HL-60 (cell line): ENCODE data around the gene ZPR1.

ENCODE experiments used
- DNase-seq, 2 experiments: peaks; one replicate each; pipeline ENCODE4 v3.0.0-alpha.2; 2010 to 2020; ENCODE audit warnings: low read depth in 1 of 2, low spot score in 1 of 2
- H3K27ac ChIP-seq: fragments of 250-450 bp; sonication (Bioruptor Pico); replicated peaks from 2 replicates; pipeline ENCODE4 v1.5.1; 2020; ENCODE audit warnings: mild to moderate bottlenecking, moderate library complexity
- H3K27me3 ChIP-seq: fragments of 250-450 bp; sonication (Bioruptor Pico); 2 replicates; pipeline ENCODE4 v1.5.1; 2021; ENCODE audit warnings: mild to moderate bottlenecking, moderate library complexity; ENCODE audit not compliant: insufficient read depth, poor library complexity, severe bottlenecking
- H3K4me3 ChIP-seq: replicated peaks from 2 replicates; pipeline ENCODE4 v1.5.1; 2011; ENCODE audit warnings: mild to moderate bottlenecking, control low read depth, low read length; ENCODE audit not compliant: insufficient read depth
- CTCF ChIP-seq: IDR thresholded peaks from one replicate; pipeline ENCODE4 v1.5.1; 2011; ENCODE audit warnings: low read length, control low read depth, inconsistent platforms; ENCODE audit not compliant: insufficient read depth
- GABPA ChIP-seq: IDR thresholded peaks from 2 replicates; pipeline ENCODE4 v1.6.1; 2012; ENCODE audit warnings: low read depth
- POLR2AphosphoS5 ChIP-seq: IDR thresholded peaks from 2 replicates; pipeline ENCODE4 v1.6.1; 2012; ENCODE audit warnings: low read depth
- REST ChIP-seq: IDR thresholded peaks from 2 replicates; pipeline ENCODE4 v1.6.1; 2012; ENCODE audit warnings: low read depth; ENCODE audit not compliant: insufficient replicate concordance
- SPI1 ChIP-seq: IDR thresholded peaks from 2 replicates; pipeline ENCODE4 v1.6.1; 2012; ENCODE audit warnings: low read depth, mild to moderate bottlenecking, borderline replicate concordance

Gene ZPR1

GRCh38 chr11:116800610-116801009, 12.8 kb upstream of the ZPR1 start:
- TF ChIP-seq CTCF, result no peak
- TF ChIP-seq POLR2AphosphoS5, result no peak
- no peak for TF ChIP-seq SPI1
- TF ChIP-seq REST, result no peak
- no peak for TF ChIP-seq GABPA
- no peak for DNase-seq
- Histone ChIP-seq H3K27ac (no peak overlapping the region), H3K27me3 (no peaks in the 10 kb centered on the region), H3K4me3 (no peak overlapping the region)

GRCh38 chr11:116798368-116798767, 10.5 kb upstream of the ZPR1 start:
- H3K27me3 ChIP-seq, result no peaks in the 10 kb centered on the region
- no peak for DNase-seq
- TF ChIP-seq GABPA (no peak), CTCF (no peak), POLR2AphosphoS5 (no peak), REST (no peak), SPI1 (no peak)
- no peak overlapping the region for H3K27ac ChIP-seq
- H3K4me3 ChIP-seq, result no peak overlapping the region

GRCh38 chr11:116797816-116798215, 10.0 kb upstream of the ZPR1 start:
- Histone ChIP-seq H3K27me3 (no peaks in the 10 kb centered on the region), H3K27ac (no peak overlapping the region), H3K4me3 (no peak overlapping the region)
- TF ChIP-seq POLR2AphosphoS5 (no peak), CTCF (no peak), REST (no peak)
- no peak for DNase-seq
